HL-60 (cell line): ENCODE measurements around the gene KLHDC1.

Source experiments
- GABPA ChIP-seq: IDR thresholded peaks from 2 replicates; pipeline ENCODE4 v1.6.1; 2012; ENCODE audit warnings: low read depth
- POLR2AphosphoS5 ChIP-seq: IDR thresholded peaks from 2 replicates; pipeline ENCODE4 v1.6.1; 2012; ENCODE audit warnings: low read depth
- SPI1 ChIP-seq: IDR thresholded peaks from 2 replicates; pipeline ENCODE4 v1.6.1; 2012; ENCODE audit warnings: low read depth, mild to moderate bottlenecking, borderline replicate concordance
- TF ChIP-seq, protein P1 (sequence below): IDR thresholded peaks from one replicate; pipeline ENCODE4 v1.5.1; 2011; ENCODE audit warnings: low read length, control low read depth, inconsistent platforms; ENCODE audit not compliant: insufficient read depth
- TF ChIP-seq, protein P2 (sequence below): IDR thresholded peaks from 2 replicates; pipeline ENCODE4 v1.6.1; 2012; ENCODE audit warnings: low read depth; ENCODE audit not compliant: insufficient replicate concordance

DNA sequence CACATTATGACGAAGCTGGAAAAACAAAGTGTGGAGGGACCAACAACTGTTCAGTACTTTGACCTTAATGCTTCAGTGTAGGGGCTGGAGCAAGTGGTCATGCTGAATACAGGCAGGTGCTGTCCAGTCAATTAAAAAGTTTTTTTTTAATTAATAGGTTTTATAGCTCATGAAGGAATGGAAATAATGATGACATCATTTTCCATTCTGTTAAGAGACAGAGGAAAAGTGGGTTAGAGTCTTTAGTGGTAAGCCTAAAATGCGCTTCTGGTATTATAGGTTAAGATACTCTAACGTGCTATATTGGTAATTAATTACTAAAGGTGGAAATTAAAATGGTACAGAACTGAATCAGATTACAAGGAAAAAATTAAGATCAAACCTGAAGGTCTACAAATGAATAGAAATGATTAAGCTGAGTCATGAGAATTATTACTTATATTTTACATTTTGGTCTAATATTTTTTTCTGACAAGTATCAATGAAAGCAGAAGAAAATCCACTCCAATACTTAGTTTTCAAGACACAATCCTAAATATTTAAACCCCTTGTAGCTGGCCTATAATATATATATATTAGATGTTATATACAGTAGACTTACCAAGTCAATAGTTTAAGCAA, 90.6 kb downstream of the KLHDC1 start:
- TF ChIP-seq, protein P1, sequence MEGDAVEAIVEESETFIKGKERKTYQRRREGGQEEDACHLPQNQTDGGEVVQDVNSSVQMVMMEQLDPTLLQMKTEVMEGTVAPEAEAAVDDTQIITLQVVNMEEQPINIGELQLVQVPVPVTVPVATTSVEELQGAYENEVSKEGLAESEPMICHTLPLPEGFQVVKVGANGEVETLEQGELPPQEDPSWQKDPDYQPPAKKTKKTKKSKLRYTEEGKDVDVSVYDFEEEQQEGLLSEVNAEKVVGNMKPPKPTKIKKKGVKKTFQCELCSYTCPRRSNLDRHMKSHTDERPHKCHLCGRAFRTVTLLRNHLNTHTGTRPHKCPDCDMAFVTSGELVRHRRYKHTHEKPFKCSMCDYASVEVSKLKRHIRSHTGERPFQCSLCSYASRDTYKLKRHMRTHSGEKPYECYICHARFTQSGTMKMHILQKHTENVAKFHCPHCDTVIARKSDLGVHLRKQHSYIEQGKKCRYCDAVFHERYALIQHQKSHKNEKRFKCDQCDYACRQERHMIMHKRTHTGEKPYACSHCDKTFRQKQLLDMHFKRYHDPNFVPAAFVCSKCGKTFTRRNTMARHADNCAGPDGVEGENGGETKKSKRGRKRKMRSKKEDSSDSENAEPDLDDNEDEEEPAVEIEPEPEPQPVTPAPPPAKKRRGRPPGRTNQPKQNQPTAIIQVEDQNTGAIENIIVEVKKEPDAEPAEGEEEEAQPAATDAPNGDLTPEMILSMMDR = no peak
- TF ChIP-seq POLR2AphosphoS5 (no peak), GABPA (no peak), SPI1 (no peak)
- TF ChIP-seq, protein P2, sequence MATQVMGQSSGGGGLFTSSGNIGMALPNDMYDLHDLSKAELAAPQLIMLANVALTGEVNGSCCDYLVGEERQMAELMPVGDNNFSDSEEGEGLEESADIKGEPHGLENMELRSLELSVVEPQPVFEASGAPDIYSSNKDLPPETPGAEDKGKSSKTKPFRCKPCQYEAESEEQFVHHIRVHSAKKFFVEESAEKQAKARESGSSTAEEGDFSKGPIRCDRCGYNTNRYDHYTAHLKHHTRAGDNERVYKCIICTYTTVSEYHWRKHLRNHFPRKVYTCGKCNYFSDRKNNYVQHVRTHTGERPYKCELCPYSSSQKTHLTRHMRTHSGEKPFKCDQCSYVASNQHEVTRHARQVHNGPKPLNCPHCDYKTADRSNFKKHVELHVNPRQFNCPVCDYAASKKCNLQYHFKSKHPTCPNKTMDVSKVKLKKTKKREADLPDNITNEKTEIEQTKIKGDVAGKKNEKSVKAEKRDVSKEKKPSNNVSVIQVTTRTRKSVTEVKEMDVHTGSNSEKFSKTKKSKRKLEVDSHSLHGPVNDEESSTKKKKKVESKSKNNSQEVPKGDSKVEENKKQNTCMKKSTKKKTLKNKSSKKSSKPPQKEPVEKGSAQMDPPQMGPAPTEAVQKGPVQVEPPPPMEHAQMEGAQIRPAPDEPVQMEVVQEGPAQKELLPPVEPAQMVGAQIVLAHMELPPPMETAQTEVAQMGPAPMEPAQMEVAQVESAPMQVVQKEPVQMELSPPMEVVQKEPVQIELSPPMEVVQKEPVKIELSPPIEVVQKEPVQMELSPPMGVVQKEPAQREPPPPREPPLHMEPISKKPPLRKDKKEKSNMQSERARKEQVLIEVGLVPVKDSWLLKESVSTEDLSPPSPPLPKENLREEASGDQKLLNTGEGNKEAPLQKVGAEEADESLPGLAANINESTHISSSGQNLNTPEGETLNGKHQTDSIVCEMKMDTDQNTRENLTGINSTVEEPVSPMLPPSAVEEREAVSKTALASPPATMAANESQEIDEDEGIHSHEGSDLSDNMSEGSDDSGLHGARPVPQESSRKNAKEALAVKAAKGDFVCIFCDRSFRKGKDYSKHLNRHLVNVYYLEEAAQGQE = no peak
